Cardiac septum (tissue), 1 donor: ENCODE data around the gene IFFO2. TPM values are rescaled to one million over a fixed set of nuclear protein-coding genes. Genes with fewer than 3 reads are reported as not detected.

ENCODE experiments used
- DNase-seq: peaks from one replicate; pipeline ENCODE4 v3.0.0-alpha.2; 2020; ENCODE audit warnings: low spot score
- intact Hi-C: fragments of 100-400 bp; cut with DNase I; formaldehyde crosslinking; loops from one replicate; pipeline ENCODE4 v1.14.0; 2022
- total RNA-seq: library from RNA; stranded (reverse); fragmentation: NEBNext Ultra II Directional; extraction: Animal tissue kit (Norgen Biotek cat#: 25700); gene quantifications from one replicate; pipeline ENCODE4 v1.2.1, GENCODE V29; 2021
- donor health status: DM: no; HTN: no; CAD: no.

IFFO2 gene
- total RNA-seq, 1 donor from 2014 or later = 4.6 TPM

DNA sequence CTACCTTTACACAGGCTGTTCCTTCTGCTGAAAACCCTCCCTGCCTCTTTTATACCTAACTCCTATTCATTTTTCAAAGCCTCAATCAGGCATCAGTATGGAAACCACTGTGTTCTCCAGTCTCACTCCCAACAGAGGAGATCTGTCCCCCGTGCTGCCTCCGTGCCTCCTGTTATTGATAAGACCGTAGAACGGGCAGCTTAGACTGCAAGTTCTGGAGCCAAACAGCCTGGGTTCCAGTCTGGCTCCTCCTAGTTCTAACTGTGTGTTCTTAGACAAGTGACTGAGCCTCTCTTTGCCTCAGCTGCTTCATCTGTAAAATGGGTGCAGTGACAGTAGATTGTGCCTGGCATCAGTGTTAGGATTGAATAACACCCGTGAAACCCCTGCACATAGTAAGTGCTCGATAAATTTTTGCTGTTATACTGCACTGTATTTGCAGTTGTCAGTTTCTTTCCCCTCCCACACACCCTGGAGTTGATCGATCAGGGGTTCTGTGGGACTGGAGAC is 17.0 kb upstream of the IFFO2 start:
- no peak for DNase-seq
- intact Hi-C loops = no loop called here

DNA sequence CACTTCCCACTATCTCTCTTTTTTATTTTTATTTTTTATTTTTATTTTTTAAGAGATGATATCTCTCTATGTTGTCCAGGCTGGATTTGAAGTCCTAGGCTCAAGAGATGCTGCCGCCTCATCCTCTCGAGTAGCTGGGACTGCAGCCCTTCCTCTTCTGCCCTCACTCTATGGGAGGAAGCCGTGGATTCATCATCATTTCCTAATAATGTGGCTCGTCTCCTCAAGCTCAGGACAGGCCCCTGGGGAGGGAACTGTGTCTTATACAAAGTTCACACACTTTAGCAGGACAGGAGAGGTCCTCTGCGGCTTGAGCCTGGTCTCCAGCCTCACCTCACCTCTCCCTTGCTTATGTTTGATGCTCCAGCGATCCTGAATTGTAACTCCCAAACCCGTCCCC is 16.5 kb upstream of the IFFO2 start:
- no peak for DNase-seq
- intact Hi-C loops = no loop called here

DNA sequence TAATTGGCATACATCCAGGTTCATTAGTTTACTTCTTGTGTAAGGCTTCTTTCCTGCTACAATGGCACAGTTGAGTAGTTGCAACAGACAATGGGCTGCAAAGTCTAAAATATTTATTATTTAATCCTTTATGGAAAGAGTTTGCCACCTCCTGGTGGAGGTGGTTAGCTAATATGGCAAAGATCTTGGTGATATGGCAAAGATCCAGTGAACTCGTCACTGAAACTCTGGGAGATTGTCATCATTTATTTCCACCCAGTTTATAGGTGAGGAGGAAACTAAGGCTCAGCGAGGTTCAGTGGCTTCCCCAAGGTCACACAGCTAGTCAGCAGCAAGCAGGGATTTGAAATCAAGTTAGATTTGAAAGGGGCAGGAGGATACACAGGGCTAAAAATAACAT is 16.1 kb upstream of the IFFO2 start:
- intact Hi-C loops = no loop called here
- DNase-seq = no peak

DNA sequence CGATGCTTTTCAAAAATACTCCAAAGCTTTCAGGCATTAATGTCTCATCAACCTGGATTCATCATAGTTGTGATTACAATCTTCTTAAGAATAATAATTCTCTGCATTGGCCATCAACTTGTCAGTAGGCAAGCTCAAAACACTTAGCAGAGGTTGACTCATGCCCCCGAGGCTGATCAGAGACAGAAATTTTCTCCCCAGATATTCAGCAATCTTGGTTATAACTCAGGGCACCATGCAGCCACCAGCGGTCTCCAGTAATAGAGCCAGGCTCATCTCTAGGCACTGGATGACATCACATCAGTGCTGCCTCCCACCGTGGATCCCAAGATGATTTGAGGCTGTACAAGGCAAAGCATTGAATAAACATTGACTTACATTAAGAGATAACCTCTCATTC is 14.3 kb upstream of the IFFO2 start:
- DNase-seq = no peak
- intact Hi-C loops = no loop called here

DNA sequence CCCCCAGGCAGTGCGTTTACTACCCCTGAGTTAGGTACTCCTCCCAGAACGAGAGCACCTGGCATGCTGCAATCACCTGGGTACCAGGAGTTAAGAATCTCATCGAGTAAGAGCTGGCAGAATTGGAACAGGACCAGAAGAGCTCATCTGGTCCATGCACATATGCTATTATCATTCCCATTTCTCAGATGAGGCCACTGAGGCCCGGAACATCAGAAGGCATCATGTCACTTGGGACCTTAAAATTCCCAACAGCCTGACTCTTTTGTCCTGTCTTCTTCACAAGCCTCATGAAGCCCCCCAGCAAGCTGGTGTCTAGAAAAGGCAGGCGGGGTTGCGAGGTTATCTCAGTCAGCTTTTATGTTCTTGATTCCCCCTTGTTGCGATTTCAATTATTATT is 13.9 kb upstream of the IFFO2 start:
- DNase-seq = no peak
- intact Hi-C loops = no loop called here

DNA sequence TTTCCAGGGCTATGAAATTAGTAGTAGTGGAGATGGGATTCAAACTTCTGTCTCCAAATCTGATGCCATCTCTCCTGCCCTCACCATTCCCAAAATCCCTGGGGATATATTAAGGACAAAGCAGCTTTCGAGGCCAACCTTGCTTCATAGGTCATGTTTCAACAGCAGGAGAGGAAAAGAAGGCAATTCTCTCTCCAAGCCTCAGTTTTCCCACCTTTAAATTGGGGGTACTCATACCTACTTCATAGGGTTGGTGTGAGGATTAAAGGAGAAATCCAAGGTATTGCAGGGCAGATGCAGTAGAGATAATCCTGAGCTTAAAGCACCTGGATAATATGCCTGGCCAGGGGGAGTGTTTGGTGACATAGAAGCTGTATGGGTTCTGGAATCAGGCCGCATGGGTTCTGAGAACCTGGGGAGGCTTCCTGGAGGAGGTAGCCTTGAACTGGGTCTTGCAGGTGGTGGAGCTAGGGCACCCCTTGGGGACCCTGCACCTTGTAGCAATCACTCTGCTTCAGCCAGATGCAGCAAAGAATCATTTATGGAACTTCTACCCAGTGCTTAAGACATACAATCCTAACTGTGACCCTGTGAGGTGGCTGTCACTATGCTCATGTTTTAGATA is 10.7 kb upstream of the IFFO2 start:
- intact Hi-C loops = no loop called here
- DNase-seq = no peak

DNA sequence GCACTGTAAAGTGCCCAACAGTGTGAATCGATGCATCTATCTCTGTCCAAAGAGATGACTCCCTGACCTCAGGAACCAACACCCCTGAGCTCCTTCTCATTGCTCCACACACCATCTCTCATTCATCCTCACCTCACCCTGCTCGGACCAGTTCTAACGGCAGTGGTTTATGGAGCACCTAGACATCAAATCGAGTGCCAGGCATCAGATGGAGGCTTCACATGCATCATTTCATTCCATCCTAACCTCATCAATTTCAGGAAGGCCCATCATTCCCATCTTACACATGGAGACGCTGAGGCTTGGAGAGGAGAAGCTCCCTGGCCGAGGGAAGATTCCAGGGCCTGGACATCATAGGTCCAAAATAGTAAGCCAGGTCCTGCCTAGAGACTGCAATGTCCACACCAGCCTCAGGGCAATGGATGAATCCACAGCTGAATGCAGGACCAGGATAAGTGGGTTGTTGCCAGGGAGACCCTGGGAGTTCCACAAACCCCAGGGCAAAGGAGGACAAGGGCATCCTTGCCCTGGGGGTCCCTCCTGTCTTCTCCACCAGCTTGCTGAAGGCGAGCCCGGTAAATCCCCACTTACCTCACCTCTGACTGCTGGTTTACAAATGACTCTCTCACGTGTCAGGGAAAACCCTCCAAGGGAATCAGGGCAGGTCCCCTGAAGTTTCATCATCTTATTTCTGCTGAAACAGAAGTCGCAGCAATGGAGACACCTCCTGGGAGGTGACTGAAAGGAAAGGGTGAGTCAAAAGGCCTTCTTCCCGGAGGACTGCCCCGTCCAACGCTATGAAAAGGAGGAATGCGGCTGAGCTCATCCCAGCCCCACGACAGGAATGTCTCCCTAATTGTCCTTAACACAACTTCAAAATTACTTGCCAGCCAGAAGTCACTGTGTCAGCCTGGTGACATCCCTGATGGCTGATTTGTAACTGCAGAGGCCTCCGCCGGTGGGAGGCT is 9.0 kb upstream of the IFFO2 start:
- intact Hi-C loops = no loop called here
- no peak for DNase-seq

DNA sequence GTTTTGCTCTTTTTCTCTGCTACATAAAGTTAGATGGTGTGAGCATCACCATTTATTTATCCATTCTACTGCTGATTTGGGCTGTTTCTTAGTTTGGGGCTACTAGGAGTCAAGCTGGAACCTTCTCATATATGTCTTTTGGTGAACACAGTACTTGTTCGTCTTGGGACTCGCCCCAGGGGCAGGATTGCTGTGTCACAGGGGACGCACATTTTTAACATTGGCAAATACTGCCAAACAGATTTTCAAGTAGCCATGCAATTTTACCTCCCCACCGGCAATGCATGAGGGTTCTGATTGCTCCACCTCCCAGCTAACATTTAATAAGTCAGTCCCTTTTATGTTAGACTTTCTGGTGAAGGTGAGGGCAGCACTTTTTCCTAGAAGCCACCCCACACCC is 7.5 kb upstream of the IFFO2 start:
- intact Hi-C loops = no loop called here

DNA sequence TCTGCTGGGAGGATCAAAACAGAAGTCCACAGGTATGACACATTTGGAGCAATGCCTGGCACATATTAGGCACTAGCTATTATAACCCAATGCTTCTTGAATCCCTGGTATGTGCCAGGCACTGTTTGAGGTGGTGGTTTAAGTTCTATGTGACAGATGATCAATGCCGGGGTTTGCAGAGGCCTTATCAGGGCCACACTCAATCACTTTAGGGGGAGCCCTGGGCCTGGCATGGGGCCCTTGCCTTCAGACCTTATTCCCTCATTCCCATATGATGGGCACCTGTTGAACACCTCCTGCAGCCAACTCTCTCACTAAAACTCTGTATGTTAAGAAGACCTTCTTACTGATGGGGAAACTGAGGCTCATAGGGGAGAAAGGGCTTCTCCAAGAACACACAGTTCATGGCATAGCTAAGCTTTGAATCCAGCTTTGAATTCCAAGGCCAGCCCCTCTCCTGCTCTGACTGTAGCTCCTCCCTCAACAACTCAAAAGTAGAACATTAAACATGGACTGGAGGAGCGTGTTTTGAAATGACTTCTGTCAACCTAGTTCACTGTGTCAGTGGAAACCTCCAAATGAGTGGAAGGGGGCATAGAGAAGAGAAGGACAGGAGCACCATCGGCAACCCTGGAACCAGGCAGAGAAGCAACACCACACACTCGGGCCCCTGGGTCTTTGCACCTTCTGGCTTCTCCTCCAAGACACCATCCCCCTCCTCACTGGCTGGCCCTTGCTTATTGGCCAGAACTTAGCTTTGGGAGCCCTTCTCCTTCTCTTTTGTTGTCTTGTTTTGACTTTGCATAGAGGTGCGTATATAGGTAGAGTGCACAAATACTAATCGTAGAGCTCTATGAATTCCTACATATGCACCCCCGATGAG is 6.6 kb upstream of the IFFO2 start:
- intact Hi-C loops = no loop called here
- no peak for DNase-seq

More for the DNA sequence above, 7.5 kb upstream of the IFFO2 start:
- no peak for DNase-seq

DNA sequence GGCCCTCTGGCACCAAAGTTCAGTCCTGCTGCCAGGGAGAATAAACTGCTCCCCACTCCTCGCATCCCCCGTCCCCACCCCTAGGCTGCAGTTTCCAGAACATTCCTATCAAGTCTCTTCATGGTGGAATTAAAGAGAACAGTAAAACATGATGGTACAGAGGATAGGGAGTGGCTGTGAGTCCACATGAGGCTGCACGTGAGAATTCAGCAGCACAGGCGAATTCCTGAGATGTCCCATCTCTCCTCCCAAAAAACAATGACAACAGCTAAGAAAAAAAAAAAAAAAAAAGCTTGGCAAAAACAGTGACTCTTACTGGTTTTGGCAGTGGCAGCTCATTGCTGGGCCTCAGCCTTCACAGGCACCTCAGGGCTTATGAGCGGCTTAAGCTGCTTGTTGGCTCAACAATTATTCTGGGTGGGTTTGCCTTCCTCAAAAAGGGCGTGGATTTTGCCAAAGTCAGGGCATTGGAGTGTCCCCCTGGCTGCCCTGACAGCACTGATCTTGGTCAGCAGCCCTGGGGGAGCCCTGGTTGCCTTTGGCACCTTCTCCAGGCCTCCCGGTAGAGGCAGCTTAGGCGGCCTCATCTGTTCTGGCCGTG is 5.7 kb upstream of the IFFO2 start:
- intact Hi-C loops = no loop called here
- no peak for DNase-seq

DNA sequence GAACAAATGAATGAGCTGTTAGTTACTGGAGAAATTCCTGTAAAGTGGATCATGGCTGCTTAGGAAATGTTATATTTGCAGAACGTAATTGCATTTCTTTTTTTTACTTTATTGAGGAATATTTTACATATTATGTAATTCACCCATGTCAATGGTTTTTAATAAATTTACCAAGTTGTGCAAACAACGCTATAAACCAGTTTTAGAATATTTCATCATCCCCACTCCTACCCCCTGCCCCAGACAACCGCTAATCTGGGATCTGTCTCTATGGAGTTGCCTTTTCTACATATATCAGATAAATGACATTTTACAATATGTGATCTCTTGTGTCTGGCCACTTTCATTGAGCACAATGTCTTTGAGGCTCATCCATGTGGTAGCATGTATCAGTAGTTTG is 4.3 kb upstream of the IFFO2 start:
- intact Hi-C loops = no loop called here

DNA sequence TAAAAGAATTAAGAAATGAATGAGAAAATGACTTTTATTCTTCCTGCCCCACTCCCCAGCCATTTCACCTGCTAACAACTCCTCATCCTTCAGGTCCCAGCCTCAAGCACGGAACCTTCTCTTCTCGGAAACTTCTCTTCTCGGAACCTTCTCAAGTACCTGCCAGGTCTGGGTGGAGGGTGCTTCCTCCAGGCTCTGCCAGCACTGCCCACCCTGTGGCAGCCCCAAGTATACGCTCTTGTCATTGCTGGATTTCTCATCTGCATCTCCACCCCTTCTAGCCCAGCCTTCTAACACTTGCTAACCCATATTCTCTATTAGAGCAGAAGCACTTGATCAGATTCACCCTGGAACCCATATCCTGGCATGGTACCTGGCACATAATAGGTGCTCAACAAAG is 3.9 kb upstream of the IFFO2 start:
- DNase-seq = no peak

More for the DNA sequence above, 4.3 kb upstream of the IFFO2 start:
- DNase-seq = no peak

DNA sequence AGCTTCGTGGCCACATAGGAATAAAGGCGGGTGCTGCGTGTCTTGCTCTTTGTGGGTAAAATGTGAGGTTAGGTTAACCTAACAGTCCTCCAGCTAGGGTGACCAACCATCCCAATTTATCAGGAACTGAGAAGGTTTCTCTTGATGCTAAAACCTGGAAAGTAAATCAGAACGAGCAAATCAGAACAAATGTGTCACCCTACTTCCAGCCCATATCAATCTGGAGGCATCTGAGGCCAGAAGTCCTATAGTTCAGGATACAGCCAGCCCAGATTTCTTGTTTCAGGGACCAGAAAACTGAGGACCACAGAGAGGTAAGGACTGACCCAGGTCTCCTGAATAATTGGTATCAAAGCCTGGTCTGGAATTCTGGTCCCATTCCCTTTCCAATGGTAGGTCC is 3.1 kb upstream of the IFFO2 start:
- no peak for DNase-seq
- intact Hi-C loops = no loop called here

More for the DNA sequence above, 3.9 kb upstream of the IFFO2 start:
- intact Hi-C loops = no loop called here

DNA sequence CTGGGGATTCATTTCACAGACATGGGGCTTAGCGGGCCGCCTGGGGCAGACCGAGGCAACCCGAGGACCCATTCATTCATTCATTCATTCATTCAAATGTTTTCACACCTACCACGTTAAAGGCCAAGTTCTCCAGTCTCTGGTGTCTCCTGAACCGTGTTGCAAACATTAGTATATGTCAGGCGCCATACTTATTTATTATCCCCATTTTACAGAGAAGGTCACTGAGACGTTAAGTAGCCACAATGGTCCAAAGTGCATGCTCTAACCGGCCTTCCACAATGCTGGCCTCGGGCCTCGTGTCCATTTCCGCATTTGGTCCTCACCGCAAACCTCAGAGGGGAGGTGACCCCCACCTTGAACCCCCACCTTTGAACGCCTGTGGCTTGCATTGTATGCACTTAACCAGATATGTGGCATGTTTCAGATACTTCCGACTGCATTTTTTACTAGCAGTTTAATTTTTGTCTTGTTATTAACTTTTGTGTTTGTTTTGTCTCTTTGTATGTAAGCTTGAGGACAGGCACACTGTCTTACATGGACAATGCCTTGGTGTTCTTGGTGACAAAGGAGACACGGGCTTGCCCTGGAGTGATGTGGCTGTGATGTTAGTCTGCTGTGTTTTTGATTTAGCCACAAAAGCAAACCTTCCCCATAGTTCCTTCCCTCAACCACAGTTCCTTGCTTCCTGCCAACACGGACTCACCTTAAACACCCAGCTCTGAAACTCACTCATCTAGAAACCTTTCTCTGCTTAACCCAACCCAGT is 1.2 kb upstream of the IFFO2 start:
- DNase-seq = no peak
- intact Hi-C loops = no loop called here

DNA sequence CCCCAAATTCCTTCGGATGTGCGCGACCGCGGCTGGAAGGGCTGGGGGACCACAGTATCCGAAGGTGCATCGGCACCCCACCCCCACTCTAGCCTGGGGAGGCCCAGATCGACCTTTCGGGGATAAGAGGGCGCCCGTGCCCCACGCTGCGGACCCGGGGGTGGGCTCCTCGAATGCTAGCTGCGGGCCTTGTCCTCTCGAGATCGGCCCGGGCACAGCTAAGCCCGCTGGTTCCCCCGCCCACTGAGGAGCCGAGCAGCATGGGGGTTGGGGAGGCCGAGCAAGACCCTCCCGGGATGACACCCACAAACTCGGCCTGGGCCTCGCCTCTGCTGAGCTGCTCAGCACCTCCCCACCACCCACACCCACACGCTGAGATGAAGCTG is 653 bp upstream of the IFFO2 start:
- DNase-seq = no peak
- intact Hi-C loops = no loop called here

DNA sequence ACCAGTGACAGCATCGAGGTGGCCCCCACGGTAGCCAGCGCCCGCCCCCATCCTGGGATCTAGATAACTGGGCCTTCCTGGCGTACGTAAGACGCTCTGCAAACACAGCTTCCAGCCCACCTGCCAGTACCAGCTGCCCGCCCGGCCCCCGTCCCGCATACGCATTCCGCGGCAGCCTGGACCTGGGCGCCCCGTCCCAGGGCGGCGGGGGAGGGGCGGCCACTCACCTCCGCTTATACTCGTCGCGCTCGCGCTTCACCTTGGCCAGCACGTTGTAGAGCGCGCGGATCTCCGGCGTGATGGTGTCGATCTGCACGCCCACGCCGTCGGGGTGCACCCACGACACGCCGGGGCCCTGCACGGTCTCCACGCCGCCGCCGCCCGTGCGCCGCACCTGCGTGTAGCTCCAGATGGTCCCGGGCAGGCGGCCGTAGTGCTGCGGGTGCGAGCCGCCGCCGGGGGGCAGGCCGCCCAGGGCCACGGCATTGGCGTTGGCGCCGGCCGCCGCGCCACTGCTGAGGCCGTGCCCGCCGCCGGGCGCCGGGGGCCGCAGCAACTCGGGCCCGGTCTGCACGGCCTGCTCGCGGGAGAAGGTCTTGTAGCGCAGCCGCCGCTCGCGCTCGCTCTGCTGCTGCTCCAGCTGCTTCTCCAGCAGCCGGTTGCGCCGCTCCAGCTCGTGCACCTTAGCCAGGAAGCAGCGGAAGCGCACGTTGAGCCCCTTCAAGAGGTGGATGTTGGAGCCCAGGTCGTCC is 859 bp downstream of the IFFO2 start:
- intact Hi-C loops = no loop called here
- DNase-seq = no peak

DNA sequence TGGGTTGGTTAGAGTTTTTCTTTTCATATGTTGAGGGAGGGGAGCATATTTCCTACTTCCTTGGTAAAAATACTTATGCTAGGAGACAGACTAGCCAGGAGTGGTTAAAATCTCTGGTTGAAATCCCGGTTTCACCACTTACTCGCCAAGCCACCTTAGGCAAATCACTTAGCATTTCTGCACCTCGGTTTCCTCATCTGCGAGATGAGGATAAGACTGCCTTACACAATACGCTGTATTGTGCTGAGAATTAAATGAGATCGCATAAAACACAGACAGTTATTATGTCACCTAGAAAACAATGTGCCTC is 1.4 kb downstream of the IFFO2 start:
- DNase-seq = no peak
- intact Hi-C loops = no loop called here
